Effector CD4-positive, alpha-beta T cell (primary cell): Measurements from ENCODE around the gene RGL2.
"Not testable (repeated sequence)": the region's sequence is repeated elsewhere in the genome, so short reads cannot be mapped to it uniquely, and the experiment has no call there.

Experiments used
- DNase-seq: peaks from one replicate; pipeline ENCODE4 v3.0.0-alpha.2; 2020

RGL2 gene

DNA sequence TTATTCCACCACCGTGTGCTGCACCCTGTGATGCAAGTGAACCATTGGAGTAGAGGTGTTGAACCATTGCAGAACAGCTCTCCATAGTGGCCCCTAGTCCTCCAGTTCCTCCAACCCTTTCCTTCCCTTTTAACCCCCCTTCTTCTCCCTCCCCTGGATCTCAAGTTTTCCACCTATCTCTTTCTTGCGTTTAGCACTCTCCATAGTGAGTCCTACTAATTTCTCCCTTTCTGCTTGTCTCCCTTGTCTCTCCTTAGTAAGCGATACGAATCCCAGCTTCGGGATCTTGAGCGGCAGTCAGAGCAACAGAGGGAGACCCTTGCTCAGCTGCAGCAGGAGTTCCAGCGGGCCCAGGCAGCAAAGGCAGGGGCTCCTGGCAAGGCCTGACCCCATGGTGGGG lies 8.3 kb downstream of the RGL2 start:
- DNase-seq = no peak

DNA sequence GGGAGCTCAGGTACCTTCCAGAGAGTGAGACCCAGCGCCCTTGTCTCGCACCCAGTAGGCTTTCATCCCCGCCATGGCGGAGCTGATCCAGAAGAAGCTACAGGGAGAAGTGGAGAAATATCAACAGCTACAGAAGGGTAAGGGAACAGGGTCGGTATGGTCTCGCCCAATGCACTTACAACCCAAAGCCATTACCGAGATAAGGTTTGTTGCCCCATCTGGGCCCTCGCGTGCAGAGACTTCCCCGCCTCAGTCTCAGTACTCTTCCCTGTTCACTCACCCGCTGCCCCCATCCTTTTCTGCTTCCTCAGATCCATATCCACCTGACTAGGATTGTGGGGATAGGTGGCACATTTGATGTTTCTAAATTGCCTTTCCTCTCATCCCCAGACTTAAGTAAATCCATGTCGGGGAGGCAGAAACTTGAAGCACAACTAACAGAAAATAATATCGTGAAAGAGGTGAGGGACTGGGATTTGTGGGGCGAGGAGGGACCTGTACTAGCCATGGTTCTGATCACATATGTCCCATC lies 8.9 kb downstream of the RGL2 start:
- no peak for DNase-seq

DNA sequence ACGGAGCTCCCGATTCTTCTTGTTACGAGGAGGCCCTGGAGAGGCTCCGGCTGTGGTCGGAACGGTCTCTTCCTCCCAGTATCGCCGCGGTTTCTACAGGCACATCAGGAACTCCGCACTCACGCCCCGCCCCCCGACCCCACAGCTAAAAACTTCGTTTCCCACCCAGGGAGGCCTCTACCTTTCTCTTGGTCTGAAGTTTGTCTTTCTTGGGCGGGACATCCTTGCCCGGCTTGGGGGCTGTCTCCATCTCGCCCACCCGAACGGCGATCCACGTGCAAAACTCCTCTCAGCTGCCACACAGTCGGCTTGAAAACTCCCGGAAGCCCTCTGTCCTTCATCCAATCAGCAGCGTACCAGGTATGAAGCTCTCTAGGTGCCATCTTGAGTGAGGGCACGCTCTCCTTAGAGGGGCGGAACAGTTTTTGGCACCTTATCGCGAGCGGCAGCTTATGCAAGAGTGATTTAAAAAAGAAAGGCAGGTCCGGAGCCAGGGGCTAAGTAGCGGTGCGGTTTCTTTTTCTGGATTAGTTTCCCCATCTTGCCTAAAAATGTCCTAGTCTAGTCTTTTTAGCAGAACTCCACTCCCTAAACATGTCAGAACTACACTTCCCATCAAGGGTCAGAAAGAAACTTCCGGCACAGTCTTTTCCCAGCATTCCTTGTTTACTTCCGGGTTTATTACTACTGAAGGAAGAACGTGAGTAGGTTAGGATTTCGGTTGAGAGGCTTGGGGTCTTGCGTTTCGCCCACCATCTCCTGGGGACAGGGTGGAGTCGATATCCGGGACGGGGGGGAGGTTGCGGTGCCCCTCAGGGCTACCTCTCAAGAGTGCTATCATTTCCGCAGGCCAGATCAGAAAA lies 9.6 kb downstream of the RGL2 start, which contains the start of the genes PFDN6 and WDR46:
Gene PFDN6 (plus strand): TSS at position 681 of the 863 bp plus-strand sequence. CDS start 256 bp downstream, outside the sequence.
Gene WDR46 (minus strand): TSS at position 319 of the 863 bp plus-strand sequence. CDS start 69 bp downstream, at position 250.
- peak; percentile 80 for DNase-seq

DNA sequence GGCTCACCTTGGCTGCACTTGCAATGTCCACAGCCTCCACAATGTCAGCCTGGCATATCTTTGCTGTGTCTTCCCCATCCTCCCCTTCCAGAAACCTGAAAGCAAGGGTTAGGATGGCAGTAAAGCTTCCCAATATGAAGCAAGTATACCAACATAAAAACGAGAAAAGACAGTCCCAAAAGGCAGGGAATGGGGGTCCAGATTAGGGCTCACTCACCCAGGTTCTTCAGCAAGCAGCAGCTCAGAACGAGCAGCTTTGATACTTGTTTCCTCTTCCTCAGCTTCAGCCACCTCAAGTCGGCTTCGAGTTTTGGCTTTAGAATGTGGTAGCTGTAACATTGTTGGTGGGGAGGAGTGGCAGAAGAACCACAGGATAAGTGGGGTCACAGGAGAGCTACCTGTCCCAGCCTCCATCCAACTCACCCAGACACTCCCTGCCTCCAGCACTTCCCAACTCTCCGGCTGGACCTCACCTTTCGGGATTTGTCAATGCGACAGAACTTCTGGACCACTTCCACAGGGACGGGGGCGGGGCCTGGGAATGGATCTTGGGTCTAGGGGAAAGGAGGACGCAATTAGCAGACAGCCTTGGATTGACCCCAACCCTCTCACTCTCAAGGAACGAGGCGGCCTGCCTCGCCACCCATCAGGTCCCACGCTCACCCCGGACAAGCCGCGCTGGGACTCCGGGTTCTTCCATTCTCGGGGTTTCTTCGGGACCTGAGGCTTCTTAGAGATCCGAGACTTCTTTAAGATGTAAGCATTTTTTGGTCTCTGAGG lies 10.4 kb downstream of the RGL2 start:
- DNase-seq = no peak

DNA sequence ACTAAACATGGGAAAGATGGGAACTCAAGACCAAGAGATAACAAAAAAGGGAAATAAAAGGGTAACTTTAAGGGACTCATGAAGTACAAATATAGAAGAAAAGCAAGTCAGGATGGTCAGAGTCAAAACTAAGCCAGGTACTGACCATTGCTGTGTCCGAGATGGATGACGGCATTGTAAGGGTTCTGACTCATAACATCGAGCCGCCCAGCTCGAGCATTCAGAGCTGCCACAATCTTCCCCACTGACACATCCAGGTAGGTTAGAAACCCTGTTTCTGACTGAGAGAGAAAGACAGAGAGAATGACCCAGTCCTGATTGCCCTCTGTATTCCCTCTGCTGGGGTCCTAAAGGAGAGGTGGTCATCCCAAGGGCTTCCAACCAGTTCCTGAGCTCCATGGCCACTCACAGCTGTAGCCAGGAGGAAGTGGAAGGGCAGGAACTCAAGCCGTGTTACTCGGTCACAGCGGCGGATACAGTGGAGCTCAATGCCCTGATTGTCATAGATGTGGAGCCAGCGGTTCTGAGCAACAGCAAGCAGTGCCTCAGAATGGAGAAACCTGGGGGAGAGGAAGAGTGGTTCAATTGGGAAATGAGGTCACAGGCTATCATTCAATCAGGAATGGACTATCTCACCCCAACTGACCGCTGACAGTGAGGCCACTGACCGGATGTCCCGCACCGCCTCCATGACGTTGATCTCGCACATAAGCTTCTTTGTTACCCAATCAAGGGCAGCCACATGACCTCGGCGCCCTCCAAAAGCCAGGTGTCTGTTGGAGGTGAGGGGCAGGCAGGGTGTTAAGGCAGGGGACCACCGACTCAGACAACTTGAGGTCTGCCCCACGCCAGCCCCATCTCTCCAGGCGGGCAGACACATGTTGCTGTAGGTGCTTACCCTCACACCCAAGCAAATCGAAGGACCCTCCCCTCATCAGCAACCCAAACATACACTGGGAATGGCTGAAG lies 11.5 kb downstream of the RGL2 start:
- DNase-seq = no peak

DNA sequence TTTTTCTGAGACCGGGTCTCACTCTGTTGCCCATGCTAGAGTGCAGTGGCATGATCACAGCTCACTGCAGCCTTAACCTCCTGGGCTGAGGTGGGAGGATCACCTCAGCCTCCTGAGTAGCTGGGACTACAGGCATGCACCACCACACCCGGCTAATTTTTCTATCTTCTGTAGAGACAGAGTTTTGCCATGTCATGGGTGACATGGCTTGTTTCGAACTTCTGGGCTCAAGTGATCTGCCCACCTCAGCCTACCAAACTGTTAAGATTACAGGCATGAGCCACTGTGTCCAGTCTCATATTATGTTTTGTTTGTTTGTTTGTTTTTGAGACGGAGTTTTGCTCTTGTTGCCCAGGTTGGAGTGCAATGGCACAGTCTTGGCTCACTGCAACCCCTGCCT lies 13.5 kb downstream of the RGL2 start:
- DNase-seq = not testable (repeated sequence)

DNA sequence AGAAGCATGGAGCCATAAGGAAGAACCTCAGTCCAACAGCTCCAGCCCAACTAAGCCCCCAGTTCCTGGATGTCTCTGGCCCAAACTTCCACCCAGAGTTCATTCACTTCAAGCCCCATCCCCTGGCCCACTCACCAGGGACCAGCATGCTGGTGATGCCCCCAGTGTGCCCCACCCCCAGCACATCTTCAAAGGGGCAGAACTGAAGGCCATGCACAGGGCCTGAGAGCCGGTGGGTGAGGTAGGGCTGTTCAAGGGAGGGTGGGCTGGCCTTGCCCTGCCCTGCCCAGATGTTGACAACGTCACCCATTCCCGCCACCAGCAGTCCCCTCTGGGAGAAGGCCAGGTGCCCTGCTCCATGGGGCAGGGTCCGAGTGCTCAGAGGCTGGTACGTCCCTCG lies 18.2 kb downstream of the RGL2 start:
- no peak for DNase-seq

DNA sequence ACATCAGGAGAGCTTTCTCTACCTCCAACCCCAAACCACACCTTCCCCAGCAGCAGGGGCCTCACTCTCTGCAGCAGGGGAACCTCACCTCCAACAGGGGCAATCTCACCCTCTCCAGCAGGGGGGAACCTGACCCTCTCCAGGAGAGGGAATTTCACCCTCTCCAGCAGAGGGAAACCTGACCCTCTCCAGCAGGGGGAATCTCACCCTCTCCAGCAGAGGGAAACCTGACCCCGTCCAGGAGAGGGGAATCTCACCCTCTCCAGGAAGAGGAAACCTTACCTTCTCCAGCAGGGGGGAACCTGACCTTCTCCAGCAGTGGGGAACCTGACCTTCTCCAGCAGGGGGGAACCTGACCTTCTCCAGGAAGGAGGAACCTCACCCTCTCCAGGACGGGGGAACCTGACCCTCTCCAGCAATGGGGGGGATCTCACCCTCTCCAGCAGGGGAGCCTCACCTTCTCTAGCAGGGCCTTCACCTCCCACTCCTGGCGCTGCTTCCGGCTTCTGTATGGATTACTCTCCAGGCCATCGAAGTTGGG lies 18.7 kb downstream of the RGL2 start:
- DNase-seq = no peak

DNA sequence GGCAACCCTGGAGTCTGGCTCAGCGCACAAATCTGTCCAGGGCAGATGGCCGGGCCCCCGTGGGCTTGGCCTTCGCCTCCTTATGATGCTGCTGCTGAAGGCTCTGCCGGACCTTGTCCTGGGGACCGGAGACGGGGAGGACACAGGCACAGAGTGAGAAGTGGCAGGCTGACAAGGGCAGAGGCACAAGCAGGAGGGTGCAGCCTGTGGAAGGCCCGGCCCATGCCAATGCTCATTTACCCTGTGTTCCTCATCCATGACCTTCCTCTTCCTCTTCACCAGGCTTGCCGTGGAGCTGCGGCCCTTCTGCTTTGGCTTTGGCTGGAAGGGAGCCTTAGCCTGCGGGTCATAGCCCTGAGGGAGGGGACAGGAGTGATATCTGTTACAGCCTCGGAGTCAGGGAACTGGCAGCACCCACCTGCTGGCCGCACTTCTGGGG lies 19.5 kb downstream of the RGL2 start:
- no peak for DNase-seq

DNA sequence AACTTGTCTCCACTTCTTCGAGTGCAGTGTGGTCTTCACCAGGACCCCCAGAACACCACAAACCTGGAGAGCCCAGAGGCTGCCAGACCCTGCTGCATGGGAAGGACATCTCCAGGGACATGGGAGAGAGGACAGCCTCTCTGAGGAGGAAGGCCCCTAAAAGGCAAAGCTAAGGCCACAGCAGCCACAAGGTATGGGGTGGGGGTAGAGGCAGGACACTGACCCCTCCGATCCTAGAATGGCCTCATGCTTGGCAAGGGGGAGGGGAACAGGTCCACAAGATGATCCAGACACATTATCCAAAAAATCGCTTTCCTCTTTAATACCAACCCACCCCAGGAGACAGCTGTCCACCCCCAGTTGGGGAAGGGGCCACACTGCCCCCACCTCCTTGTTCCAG lies 19.9 kb downstream of the RGL2 start:
- DNase-seq = no peak

DNA sequence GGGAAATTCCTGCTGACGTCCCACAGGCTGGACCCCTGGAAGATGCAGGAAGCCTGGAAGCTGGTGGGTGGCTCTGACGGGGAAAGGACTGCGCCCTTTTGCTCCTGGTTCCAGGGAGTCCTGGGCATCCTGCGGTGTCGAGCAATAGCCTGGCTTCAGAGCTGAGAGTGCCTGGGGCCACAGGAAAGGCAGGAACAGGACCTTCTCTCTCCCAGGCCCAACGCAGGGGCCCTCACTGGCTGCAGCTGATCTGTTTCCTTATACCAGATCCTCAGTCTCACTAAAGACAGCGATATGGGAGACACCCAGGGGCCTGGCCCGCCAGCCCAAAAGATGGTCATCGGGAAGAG lies 20.4 kb downstream of the RGL2 start:
- DNase-seq = no peak

DNA sequence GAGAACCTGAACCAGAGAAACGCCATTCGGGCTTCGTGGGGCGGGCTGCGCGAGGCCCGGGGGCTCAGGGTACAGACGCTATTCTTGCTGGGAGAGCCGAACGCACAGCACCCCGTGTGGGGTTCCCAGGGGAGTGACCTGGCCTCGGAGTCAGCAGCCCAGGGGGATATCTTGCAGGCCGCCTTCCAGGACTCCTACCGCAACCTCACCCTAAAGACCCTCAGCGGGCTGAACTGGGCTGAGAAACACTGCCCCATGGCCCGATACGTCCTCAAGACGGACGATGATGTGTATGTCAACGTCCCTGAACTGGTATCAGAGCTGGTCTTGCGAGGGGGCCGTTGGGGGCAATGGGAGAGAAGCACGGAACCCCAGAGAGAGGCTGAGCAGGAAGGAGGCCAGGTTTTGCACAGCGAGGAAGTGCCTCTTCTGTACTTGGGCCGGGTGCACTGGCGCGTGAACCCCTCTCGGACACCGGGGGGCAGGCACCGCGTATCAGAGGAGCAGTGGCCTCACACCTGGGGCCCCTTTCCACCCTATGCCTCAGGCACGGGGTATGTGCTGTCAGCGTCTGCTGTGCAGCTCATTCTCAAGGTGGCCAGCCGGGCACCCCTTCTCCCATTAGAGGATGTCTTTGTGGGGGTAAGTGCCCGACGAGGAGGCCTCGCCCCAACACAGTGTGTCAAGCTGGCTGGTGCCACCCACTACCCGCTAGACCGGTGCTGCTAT lies 20.9 kb downstream of the RGL2 start:
- no peak for DNase-seq

DNA sequence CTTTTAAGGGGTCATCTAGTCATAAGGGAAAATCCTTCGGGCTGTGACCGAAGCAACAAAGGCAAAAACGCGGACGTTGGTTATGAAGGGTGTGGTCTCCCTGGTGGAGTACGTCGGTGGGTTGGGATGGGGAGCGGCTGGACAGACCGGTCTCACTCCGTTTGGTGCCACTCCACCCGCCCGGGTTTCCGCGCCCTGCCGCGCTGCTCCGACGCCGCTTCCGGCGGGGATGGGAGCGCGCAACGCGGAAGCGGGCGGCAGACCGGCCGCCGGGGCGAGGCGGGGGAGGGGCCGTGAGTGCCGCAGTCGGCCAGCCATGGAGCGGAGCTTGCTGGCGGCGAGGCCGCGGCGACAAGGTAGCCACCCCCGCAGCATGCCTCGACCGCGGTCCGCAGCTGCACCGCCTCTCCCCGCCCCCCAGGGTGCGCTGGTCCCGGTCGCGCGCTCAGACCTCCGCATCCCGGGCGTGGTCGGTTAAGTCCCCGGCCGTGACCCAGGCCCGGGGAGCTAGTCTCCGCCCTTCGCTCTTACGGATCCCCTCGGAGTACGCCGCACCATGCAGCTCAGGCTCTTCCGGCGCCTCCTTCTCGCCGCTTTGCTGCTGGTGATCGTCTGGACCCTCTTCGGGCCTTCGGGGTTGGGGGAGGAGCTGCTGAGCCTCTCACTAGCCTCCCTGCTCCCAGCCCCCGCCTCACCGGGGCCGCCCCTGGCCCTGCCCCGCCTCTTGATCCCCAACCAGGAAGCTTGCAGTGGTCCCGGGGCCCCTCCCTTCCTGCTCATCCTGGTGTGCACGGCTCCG lies 21.7 kb downstream of the RGL2 start, which contains the start of gene B3GALT4:
Gene B3GALT4 (plus strand): TSS at position 260 of the 799 bp plus-strand sequence. CDS start 297 bp downstream, at position 557.
- peak; percentile 59 for DNase-seq

DNA sequence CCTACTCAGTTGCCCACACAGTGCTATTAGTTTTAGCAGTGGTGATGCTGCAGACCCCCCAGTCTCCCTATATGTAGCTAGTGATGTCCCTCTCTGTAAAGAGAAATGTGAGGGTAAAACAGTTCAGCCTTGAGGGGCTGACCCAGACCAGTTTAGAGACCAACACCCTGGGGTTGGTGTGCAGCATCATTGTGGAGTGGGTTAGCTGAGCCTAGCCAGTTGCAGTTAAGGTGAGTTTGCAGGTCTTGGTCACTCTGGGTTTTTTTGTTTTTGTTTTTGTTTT lies 22.2 kb downstream of the RGL2 start:
- DNase-seq = no peak

DNA sequence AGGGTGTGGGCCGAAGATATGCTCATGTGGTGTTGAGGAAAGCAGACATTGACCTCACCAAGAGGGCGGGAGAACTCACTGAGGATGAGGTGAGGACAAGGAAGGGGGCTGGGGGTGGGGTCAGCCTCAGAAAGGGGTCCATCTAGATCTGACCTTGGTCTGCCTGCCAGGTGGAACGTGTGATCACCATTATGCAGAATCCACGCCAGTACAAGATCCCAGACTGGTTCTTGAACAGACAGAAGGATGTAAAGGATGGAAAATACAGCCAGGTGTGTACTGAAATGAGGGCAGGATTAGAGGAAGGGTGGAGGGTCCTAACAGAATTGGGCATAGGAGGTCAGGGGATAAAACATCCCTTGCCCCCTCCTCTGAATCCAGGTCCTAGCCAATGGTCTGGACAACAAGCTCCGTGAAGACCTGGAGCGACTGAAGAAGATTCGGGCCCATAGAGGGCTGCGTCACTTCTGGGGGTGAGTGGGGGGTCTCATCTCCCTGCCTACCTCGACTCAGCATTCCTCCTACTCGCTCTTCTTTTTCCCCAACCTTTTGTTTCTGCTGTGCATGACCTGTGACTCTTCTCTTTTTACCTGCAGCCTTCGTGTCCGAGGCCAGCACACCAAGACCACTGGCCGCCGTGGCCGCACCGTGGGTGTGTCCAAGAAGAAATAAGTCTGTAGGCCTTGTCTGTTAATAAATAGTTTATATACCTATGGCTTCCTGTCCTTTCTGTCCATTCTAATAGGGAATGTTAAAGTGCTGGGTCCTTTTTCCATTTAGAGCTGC lies 22.8 kb downstream of the RGL2 start:
- not testable (repeated sequence) for DNase-seq

DNA sequence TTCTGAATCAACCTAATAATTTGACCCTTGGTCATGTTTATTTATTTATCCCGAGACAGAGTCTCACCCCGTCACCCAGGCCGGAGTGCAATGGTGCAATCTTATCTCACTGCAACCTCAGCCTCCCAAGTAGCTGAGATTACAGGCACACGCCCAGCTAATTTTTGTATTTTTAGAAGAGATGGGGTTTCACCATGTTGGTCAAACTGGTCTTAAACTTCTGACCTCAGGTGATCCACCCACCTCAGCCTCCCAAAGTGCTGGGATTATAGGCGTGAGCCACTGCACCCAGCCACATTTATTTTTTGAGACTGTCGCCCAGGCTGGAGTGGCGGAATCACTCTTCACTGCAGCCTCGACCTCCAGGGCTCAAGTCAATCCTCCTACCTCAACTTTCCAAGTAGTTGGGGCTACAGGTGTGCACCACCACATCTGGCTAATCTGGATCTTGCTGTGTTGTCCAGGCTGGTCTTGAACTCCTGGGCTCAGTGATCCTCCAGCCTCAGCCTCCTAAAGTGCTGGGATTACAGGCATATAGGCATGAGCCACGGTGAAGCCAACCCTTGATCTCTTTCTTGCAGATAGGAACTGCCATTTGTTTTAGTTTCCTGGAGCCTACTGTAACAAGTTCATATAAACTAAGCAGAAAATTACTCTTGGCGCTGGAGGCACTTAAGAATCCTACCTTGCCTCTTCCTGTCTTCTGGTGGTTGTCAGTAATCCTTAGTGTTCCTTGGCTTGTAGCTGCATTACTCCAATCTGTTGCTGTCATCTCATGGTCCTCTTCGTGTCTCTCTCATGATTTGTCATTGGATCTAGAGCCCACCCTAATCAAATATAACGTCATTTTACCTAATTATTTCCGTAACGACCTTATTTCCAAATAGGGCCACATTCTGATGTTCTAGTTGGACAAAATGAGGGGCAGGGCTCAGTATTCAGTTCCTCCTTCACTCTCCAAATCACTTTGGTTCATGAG lies 24.5 kb downstream of the RGL2 start:
- no peak for DNase-seq

DNA sequence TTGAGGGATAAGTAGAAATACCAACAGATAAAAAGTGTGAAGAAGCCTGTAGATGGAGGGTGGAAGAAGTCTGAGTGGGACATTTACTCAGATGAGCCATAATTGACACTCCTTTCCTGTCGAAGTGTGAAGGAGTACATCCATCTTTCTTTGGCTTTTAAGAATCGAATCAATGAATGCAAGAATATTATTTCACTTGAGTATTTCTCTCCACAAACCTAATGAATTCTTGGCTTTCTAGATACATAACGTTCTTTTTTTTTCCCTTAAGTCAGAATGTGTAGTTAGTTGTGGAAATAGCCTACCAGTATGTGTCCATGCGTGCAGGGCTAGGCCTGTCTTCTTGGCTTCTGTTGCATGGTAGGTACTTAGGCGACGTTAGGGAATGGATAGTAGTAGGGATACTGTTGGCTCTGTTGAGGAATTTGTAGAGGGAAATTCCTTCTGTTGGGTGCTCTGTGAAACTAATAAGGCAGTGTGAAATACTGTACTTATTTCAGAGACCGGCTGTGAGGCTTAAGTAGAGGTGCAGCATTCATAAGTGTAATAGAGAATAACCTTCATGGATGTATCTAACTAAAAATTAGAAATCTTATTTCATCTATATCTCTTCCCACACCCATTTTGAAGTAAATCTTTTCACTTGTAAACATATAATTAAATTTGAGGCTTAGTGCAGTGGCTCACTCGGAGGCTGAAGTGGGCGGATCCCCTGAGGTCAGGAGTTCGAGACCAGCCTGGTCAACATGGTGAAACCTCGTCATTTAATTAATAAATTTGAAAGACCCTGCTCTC lies 25.4 kb downstream of the RGL2 start:
- no peak for DNase-seq
